NB4 (cell line): ENCODE measurements around the gene L2HGDH.

Experiments used
- DNase-seq: peaks from one replicate; pipeline ENCODE4 v3.0.0; 2010; ENCODE audit warnings: low read depth
- H3K4me3 ChIP-seq: one replicate; pipeline ENCODE4 v1.5.1; 2011; ENCODE audit warnings: mild to moderate bottlenecking, low read depth, low read length, moderate library complexity
- CTCF ChIP-seq: IDR thresholded peaks from one replicate; pipeline ENCODE4 v1.5.1; 2012; ENCODE audit warnings: low read depth, low read length
- MAX ChIP-seq: IDR thresholded peaks from 2 replicates; pipeline ENCODE4 v1.6.1; 2011; ENCODE audit warnings: low read depth, low read length
- MYC ChIP-seq: IDR thresholded peaks from 2 replicates; pipeline ENCODE4 v1.6.1; 2011; ENCODE audit warnings: low read depth, low read length
- POLR2A ChIP-seq: IDR thresholded peaks from 2 replicates; pipeline ENCODE4 v1.6.1; 2011; ENCODE audit warnings: mild to moderate bottlenecking; ENCODE audit not compliant: insufficient read length; ENCODE audit errors: extremely low read depth

L2HGDH gene

GRCh38 chr14:50257732-50258131 lies 54.3 kb downstream of the L2HGDH start:
- DNase-seq, result no peak
- H3K4me3 ChIP-seq, result no peak overlapping the region
- no peak for TF ChIP-seq MYC
- no peak for TF ChIP-seq POLR2A
- no peak for TF ChIP-seq CTCF
- TF ChIP-seq MAX, result no peak

- TF ChIP-seq CTCF, result no peak
- TF ChIP-seq POLR2A, result no peak
- TF ChIP-seq MAX, result no peak
- TF ChIP-seq MYC, result no peak
- no peak for DNase-seq
- H3K4me3 ChIP-seq, result no peak overlapping the region
Observed at GRCh38 chr14:50254248-50254647, 57.8 kb downstream of the L2HGDH start.

GRCh38 chr14:50249136-50249775 lies 62.8 kb downstream of the L2HGDH start:
- DNase-seq, result no peak
- no peak for TF ChIP-seq MAX
- TF ChIP-seq CTCF, result no peak
- no peak for TF ChIP-seq POLR2A
- no peak for TF ChIP-seq MYC
- H3K4me3 ChIP-seq, result no peak overlapping the region

- TF ChIP-seq CTCF, result no peak
- no peak for TF ChIP-seq MYC
- no peak for TF ChIP-seq POLR2A
- no peak for TF ChIP-seq MAX
- no peak overlapping the region for H3K4me3 ChIP-seq
- no peak for DNase-seq
Observed at GRCh38 chr14:50247245-50247644, 64.8 kb downstream of the L2HGDH start.

- DNase-seq, result no peak
- H3K4me3 ChIP-seq, result no peak overlapping the region
- TF ChIP-seq CTCF (no peak), MYC (no peak), POLR2A (no peak), MAX (no peak)
Observed at GRCh38 chr14:50242566-50243310, 69.3 kb downstream of the L2HGDH start.
